ENCODE data around the gene CCDC91. TPM values are rescaled to one million over a fixed set of nuclear protein-coding genes. Genes with fewer than 3 reads are reported as not detected.

CCDC91 gene
- total RNA-seq, 4 donors from 2014 or later, result 55.6 to 74.0 (median 62.6) TPM

GRCh38 chr12:28235015-28235414 lies 44.8 kb downstream of the CCDC91 start:
- intact Hi-C loops (cut with DNase I), result no loop called here
- DNase-seq, result no peak
- WGBS, 2 donors, result 50 to 68% methylated on average over 1 of the region's 1 CpG
- TF ChIP-seq CTCF (IDR thresholded peaks at IDR 0.05), result no peak
- no peak for TF ChIP-seq POLR2A (IDR thresholded peaks at IDR 0.05)
- Histone ChIP-seq H3K4me1 (peaks cover 0 to 5% of the 10 kb centered on the region in 2 donors), H3K27ac (no peak overlapping the region), H3K36me3 (no peaks in the 10 kb centered on the region), H3K27me3 (no peaks in the 10 kb centered on the region), H3K4me3 (replicated peaks in 1 of 3) (no peak overlapping the region), H3K9me3 (no peaks in the 10 kb centered on the region)

GRCh38 chr12:28235985-28236384 lies 45.7 kb downstream of the CCDC91 start:
- intact Hi-C loops (cut with DNase I), result no loop called here
- DNase-seq, result no peak
- no peak overlapping the region for H3K4me3 ChIP-seq (replicated peaks in 1 of 3)
- no peaks in the 10 kb centered on the region for H3K27me3 ChIP-seq
- H3K36me3 ChIP-seq, result no peaks in the 10 kb centered on the region
- peaks cover 0 to 5% of the 10 kb centered on the region in 2 donors for H3K4me1 ChIP-seq
- H3K9me3 ChIP-seq, result no peaks in the 10 kb centered on the region
- H3K27ac ChIP-seq, result no peak overlapping the region
- TF ChIP-seq POLR2A (IDR thresholded peaks at IDR 0.05), result no peak
- TF ChIP-seq CTCF (IDR thresholded peaks at IDR 0.05), result no peak

- Histone ChIP-seq H3K4me1 (peaks cover 0 to 5% of the 10 kb centered on the region in 2 donors), H3K27me3 (no peaks in the 10 kb centered on the region), H3K27ac (no peak overlapping the region), H3K9me3 (no peaks in the 10 kb centered on the region), H3K36me3 (no peaks in the 10 kb centered on the region), H3K4me3 (replicated peaks in 1 of 3) (no peak overlapping the region)
- no peak for DNase-seq
- intact Hi-C loops (cut with DNase I), result no loop called here
- TF ChIP-seq CTCF (IDR thresholded peaks at IDR 0.05) (no peak), POLR2A (IDR thresholded peaks at IDR 0.05) (no peak)
These were observed 47.2 kb downstream of the CCDC91 start for GRCh38 chr12:28237423-28237822.

- intact Hi-C loops (cut with DNase I), result no loop called here
- Histone ChIP-seq H3K4me1 (peaks cover 0 to under 1% of the 10 kb centered on the region in 2 donors), H3K9me3 (no peaks in the 10 kb centered on the region), H3K4me3 (replicated peaks in 1 of 3) (no peak overlapping the region), H3K27me3 (no peaks in the 10 kb centered on the region), H3K36me3 (no peaks in the 10 kb centered on the region), H3K27ac (no peak overlapping the region)
- DNase-seq, result no peak
- WGBS, 2 donors, result 94 to 98% methylated on average over 3 of the region's 3 CpGs
- TF ChIP-seq CTCF (IDR thresholded peaks at IDR 0.05) (no peak), POLR2A (IDR thresholded peaks at IDR 0.05) (no peak)
These were observed 49.7 kb downstream of the CCDC91 start for GRCh38 chr12:28239918-28240317.

- Histone ChIP-seq H3K27me3 (no peaks in the 10 kb centered on the region), H3K4me1 (no peaks in the 10 kb centered on the region), H3K36me3 (no peaks in the 10 kb centered on the region), H3K4me3 (replicated peaks in 1 of 3) (no peak overlapping the region), H3K27ac (no peak overlapping the region), H3K9me3 (no peaks in the 10 kb centered on the region)
- intact Hi-C loops (cut with DNase I), result no loop called here
- no peak for TF ChIP-seq CTCF (IDR thresholded peaks at IDR 0.05)
- TF ChIP-seq POLR2A (IDR thresholded peaks at IDR 0.05), result no peak
- DNase-seq, result no peak
These were observed 50.6 kb downstream of the CCDC91 start for GRCh38 chr12:28240853-28241252.
